Measurements from ENCODE around the gene ITPR1. TPM values are rescaled to one million over a fixed set of nuclear protein-coding genes. Genes with fewer than 3 reads are reported as not detected.
A peak's percentile ranks its signal among the peaks of the same experiment; 100 is the strongest.

ITPR1 gene
- total RNA-seq, 1 experiment from 2014 or later: 7.5 TPM

DNA sequence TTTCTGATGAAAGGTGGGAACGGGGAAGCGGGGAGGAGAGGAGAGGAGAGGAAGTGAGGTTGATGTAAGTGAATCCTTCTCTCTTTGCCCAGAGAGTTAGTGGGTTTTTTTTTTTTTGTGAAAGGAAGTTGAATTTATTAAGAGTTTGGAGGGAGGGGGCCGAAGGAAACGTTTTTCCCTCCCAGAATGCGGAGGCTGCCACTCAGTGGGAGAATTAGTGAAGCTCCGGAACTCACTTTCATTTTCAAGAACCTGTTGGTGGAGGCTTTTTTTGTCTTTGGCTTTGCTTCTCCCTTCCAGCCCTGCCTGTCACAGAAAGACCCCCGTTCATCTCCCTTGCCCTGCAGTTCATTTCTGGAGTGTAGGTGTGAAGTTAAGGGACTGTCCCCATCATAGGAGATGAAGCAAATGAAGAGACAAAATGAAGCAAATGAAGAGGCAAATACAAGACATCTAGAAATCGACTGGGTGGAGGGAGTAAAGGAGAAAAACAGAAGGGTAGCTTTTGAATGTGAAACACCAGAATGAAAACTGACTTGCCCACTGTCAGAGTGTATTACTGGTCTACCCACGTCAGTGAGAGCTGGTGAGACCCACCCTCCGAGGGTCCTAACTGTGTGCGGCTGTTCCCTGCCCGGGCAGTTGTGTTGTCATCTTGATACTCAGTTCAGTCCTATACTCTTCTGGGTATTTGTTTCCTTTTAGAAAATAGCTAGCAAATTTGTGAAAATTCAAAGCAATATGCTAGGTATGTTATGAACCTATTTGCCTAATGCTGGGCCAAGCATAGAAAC is 91.5 kb downstream of the ITPR1 start:
- peak overlapping the region; percentile 60 for H3K4me3 Mint-ChIP-seq (ENCODE audit: unreplicated experiment)
- H3K27ac Mint-ChIP-seq (ENCODE audit: low read depth, unreplicated experiment): peak overlapping the region; percentile 89
- no peaks in the 10 kb centered on the region for H3K9me3 Mint-ChIP-seq (ENCODE audit: unreplicated experiment)
- DNase-seq (ENCODE audit: unreplicated experiment): no peak
- TF ChIP-seq CTCF (IDR thresholded peaks at IDR 0.05; ENCODE audit: unreplicated experiment): no peak
- no TSS peak for BruUV-seq (replicated peaks)
- ChIA-PET CTCF (interaction anchor here (0.6 to 1.7 kb wide), 10 partner anchors 13 to 396 kb away, joined by 3 to 7 read pairs (median 3); partner anchors contain the start of gene ITPR1), POLR2A (interaction anchor here (0.6 to 3.8 kb wide), 4 partner anchors 21 to 95 kb away, joined by 3 to 28 read pairs (median 4); partner anchors contain the start of gene ITPR1)
- H3K36me3 Mint-ChIP-seq (ENCODE audit: insufficient read depth, unreplicated experiment): no peaks in the 10 kb centered on the region
- intact Hi-C loops (cut with micrococcal nuclease): loop anchor here (1.0 to 5.0 kb wide), 3 partner anchors 92 to 233 kb away; partner anchors contain the start of gene ITPR1
- H3K27me3 Mint-ChIP-seq (ENCODE audit: insufficient read depth, unreplicated experiment): no peaks in the 10 kb centered on the region
- peaks cover 38% of the 10 kb centered on the region for H3K4me1 Mint-ChIP-seq (ENCODE audit: insufficient read depth, unreplicated experiment)

GRCh38 chr3:4586381-4586780 is 93.2 kb downstream of the ITPR1 start:
- no peak for DNase-seq (ENCODE audit: unreplicated experiment)
- no peak for TF ChIP-seq CTCF (IDR thresholded peaks at IDR 0.05; ENCODE audit: unreplicated experiment)
- no TSS peak for BruUV-seq (replicated peaks)
- H3K9me3 Mint-ChIP-seq (ENCODE audit: unreplicated experiment): no peaks in the 10 kb centered on the region
- peaks cover 38% of the 10 kb centered on the region for H3K4me1 Mint-ChIP-seq (ENCODE audit: insufficient read depth, unreplicated experiment)
- H3K27me3 Mint-ChIP-seq (ENCODE audit: insufficient read depth, unreplicated experiment): no peaks in the 10 kb centered on the region
- no peak overlapping the region for H3K4me3 Mint-ChIP-seq (ENCODE audit: unreplicated experiment)
- intact Hi-C loops (cut with micrococcal nuclease): no loop called here
- H3K36me3 Mint-ChIP-seq (ENCODE audit: insufficient read depth, unreplicated experiment): no peaks in the 10 kb centered on the region
- H3K27ac Mint-ChIP-seq (ENCODE audit: low read depth, unreplicated experiment): no peak overlapping the region
- ChIA-PET POLR2A (interaction anchor here (0.6 kb wide), 1 partner anchor 57 kb away, joined by 3 read pairs; no protein-coding TSS in a partner anchor), CTCF (interaction anchor here (1.3 kb wide), 1 partner anchor 235 kb away, joined by 3 read pairs; no protein-coding TSS in a partner anchor)

DNA sequence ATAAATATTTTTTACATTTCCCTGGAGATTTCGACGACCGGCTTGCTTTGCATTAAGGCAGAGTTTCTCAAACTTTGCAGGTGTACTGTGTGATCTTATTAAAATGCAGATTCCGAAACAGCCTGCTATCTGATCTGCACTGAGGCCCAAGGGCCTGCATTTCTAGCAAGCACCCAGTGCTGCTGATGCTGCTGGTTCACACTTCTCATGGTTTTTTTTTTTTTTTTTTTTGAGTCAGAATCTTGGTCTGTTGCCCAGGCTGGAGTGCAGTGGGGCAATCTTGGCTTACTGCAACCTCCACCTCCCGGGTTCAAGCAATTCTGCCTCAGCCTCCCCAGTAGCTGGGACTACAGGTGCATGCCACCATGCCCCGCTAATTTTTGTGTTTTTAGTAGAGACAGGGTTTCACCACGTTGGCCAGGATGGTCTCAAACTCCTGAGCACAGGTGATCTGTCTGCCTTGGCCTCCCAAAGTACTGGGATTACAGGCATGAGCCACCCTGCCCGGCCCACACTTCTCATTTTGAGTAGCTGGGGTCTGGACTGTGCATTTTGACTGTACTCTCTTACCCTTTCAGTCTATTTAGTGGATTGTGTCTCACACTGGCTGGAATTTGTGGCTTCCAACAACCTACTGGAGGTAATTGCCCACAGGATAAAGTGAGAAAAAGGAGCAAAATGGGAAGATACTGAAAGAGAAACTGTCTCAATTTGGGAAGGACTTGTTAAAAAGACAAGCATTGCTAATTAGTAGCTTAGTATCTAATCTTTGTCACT is 94.1 kb downstream of the ITPR1 start:
- H3K9me3 Mint-ChIP-seq (ENCODE audit: unreplicated experiment): no peaks in the 10 kb centered on the region
- no peak for TF ChIP-seq CTCF (IDR thresholded peaks at IDR 0.05; ENCODE audit: unreplicated experiment)
- H3K4me3 Mint-ChIP-seq (ENCODE audit: unreplicated experiment): no peak overlapping the region
- H3K36me3 Mint-ChIP-seq (ENCODE audit: insufficient read depth, unreplicated experiment): no peaks in the 10 kb centered on the region
- no peaks in the 10 kb centered on the region for H3K27me3 Mint-ChIP-seq (ENCODE audit: insufficient read depth, unreplicated experiment)
- intact Hi-C loops (cut with micrococcal nuclease): no loop called here
- ChIA-PET POLR2A (interaction anchor here (0.6 to 1.7 kb wide), 6 partner anchors 11 to 284 kb away, joined by 3 to 11 read pairs (median 4); partner anchors contain the start of genes ITPR1, SETMAR and SUMF1), CTCF (interaction anchor here (0.6 to 2.1 kb wide), 5 partner anchors 45 to 1293 kb away, joined by 3 to 6 read pairs (median 4); no protein-coding TSS in a partner anchor)
- BruUV-seq (replicated peaks): no TSS peak
- H3K27ac Mint-ChIP-seq (ENCODE audit: low read depth, unreplicated experiment): no peak overlapping the region
- DNase-seq (ENCODE audit: unreplicated experiment): peak; percentile 25
- H3K4me1 Mint-ChIP-seq (ENCODE audit: insufficient read depth, unreplicated experiment): peaks cover 35% of the 10 kb centered on the region

- Mint-ChIP-seq H3K27ac (ENCODE audit: low read depth, unreplicated experiment) (no peak overlapping the region), H3K27me3 (ENCODE audit: insufficient read depth, unreplicated experiment) (no peaks in the 10 kb centered on the region), H3K4me1 (ENCODE audit: insufficient read depth, unreplicated experiment) (peaks cover 30% of the 10 kb centered on the region), H3K36me3 (ENCODE audit: insufficient read depth, unreplicated experiment) (no peaks in the 10 kb centered on the region), H3K9me3 (ENCODE audit: unreplicated experiment) (no peaks in the 10 kb centered on the region), H3K4me3 (ENCODE audit: unreplicated experiment) (no peak overlapping the region)
- POLR2A ChIA-PET: interaction anchor here (0.5 to 1.7 kb wide), 7 partner anchors 12 to 284 kb away, joined by 4 to 11 read pairs (median 4); partner anchors contain the start of genes ITPR1, SETMAR and SUMF1
- intact Hi-C loops (cut with micrococcal nuclease): no loop called here
- no TSS peak for BruUV-seq (replicated peaks)
- CTCF ChIA-PET: interaction anchor here (0.6 to 2.1 kb wide), 3 partner anchors 44 to 411 kb away, joined by 4 to 6 read pairs (median 5); no protein-coding TSS in a partner anchor
- TF ChIP-seq CTCF (IDR thresholded peaks at IDR 0.05; ENCODE audit: unreplicated experiment): no peak
- no peak for DNase-seq (ENCODE audit: unreplicated experiment)
These were observed 94.6 kb downstream of the ITPR1 start for GRCh38 chr3:4587838-4588105.
